ENCODE data around the gene SKIDA1. TPM values are rescaled to one million over a fixed set of nuclear protein-coding genes. Genes with fewer than 3 reads are reported as not detected.
A peak's percentile ranks its signal among the peaks of the same experiment; 100 is the strongest.

SKIDA1 gene
- total RNA-seq, 3 donors from 2014 or later (not counting 1 experiment from before 2014, with no cell fraction given): not detected

DNA sequence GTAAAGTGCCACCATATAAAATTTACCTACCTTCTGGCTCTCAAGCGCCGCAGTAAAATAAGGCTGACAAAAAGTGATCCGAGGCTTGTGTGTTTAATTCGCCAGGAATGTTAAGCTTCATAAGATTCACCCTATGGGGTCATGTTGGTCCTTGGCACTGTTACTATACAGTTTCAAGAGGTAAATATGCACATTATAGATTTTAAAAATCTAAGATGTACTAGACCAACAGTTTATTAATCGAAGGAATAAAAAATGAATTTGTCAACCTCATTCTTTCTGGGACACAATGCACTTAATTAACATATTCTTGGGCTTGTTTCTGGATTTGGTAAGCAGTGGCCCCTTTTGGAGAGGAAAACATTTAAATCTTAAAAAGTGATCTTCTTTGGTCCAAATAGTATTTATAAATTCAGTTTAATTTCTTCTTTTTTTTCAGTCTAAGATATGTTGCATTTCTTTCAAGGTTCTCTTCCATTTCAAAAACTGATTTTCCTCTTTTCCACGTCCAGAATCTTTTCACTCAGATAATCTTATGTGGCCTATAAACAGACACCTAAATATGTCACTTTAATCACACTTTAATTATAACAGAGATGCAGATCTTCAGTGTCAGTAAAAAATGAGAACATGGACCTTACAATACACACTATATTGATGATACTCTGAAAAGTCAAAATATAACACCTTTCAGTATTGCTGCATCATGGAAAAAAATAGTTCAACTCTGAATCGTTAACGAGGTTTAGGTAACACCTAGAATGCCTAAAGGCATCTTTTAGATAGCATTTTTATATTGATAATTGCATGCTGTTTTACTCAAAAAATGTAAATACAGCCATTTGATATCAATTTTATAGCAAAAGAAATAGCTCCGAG is 3.8 kb upstream of the SKIDA1 start:
- TF ChIP-seq, protein P1, sequence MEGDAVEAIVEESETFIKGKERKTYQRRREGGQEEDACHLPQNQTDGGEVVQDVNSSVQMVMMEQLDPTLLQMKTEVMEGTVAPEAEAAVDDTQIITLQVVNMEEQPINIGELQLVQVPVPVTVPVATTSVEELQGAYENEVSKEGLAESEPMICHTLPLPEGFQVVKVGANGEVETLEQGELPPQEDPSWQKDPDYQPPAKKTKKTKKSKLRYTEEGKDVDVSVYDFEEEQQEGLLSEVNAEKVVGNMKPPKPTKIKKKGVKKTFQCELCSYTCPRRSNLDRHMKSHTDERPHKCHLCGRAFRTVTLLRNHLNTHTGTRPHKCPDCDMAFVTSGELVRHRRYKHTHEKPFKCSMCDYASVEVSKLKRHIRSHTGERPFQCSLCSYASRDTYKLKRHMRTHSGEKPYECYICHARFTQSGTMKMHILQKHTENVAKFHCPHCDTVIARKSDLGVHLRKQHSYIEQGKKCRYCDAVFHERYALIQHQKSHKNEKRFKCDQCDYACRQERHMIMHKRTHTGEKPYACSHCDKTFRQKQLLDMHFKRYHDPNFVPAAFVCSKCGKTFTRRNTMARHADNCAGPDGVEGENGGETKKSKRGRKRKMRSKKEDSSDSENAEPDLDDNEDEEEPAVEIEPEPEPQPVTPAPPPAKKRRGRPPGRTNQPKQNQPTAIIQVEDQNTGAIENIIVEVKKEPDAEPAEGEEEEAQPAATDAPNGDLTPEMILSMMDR (IDR thresholded peaks at IDR 0.05): no peak
- WGBS (ENCODE audit: insufficient coverage): 91% methylated on average over 7 of the region's 9 CpGs
- ATAC-seq: no peak
- no peak overlapping the region for H3K27ac Mint-ChIP-seq
- Histone ChIP-seq H3K4me3 (ENCODE audit: low read length) (no peak overlapping the region), H3K4me1 (ENCODE audit: control insufficient read depth, insufficient read depth, low read length) (peaks cover 28% of the 10 kb centered on the region), H3K36me3 (ENCODE audit: control insufficient read depth, insufficient read depth, low read length) (no peaks in the 10 kb centered on the region), H3K27ac (ENCODE audit: low read length) (no peak overlapping the region), H3K27me3 (ENCODE audit: control insufficient read depth, insufficient read depth, low read length) (peaks cover 23% of the 10 kb centered on the region), H3K9me3 (ENCODE audit: control insufficient read depth, insufficient read depth, low read length) (no peaks in the 10 kb centered on the region)
- H3K36me3 Mint-ChIP-seq: peaks cover 5% of the 10 kb centered on the region
- H3K9me3 Mint-ChIP-seq: no peaks in the 10 kb centered on the region
- DNase-seq: no peak
- peaks cover 30 to 32% of the 10 kb centered on the region in 2 donors for H3K4me1 Mint-ChIP-seq
- intact Hi-C loops (cut with micrococcal nuclease): no loop called here
- H3K27me3 Mint-ChIP-seq (ENCODE audit: low read depth in 2 of 2): peaks cover 24 to 47% of the 10 kb centered on the region in 2 donors
- H3K4me3 Mint-ChIP-seq: peak overlapping the region; percentile 3

DNA sequence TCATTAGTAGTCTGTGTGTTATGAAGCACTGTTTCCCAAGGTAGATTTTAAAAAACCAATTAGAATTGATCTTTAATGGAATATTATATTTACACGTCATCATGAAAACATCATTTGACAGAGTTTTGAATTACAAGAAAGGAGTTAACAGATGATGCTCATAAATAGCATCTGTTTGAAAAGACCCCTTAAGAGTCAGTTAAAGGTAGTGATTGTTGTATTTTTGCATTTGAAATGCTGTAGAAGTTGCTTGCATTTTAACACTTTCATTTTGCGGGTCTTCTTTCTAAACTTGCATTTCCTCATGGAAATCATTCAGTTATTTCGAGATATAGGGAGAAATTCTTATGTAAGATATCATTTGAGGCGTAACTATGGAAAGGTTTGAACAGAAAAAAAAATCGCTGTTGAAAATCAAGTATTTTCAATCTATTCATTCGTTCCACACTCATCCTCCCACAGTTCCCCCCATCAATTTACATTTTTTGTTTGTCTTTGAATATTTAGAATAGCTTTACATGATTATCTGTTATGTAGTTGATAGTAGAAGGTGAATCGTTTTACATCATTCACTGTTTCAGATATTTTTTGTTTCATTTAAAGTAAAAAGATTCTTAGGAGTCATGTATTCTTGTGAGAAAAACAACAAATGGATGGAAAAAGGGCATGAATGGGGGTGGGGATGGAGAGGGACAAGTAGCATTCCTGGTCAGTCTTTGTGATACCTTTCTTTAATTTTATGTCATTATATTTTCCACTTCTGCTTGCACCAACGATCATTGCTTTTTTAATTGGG is 3.0 kb upstream of the SKIDA1 start:
- WGBS (ENCODE audit: insufficient coverage): 71% methylated on average over 1 of the region's 8 CpGs
- Histone ChIP-seq H3K9me3 (ENCODE audit: control insufficient read depth, insufficient read depth, low read length) (no peaks in the 10 kb centered on the region), H3K27ac (ENCODE audit: low read length) (no peak overlapping the region), H3K36me3 (ENCODE audit: control insufficient read depth, insufficient read depth, low read length) (no peaks in the 10 kb centered on the region), H3K27me3 (ENCODE audit: control insufficient read depth, insufficient read depth, low read length) (peaks cover 26% of the 10 kb centered on the region), H3K4me3 (ENCODE audit: low read length) (no peak overlapping the region), H3K4me1 (ENCODE audit: control insufficient read depth, insufficient read depth, low read length) (peaks cover 27% of the 10 kb centered on the region)
- TF ChIP-seq, protein P1 (IDR thresholded peaks at IDR 0.05): no peak
- DNase-seq (no peak), ATAC-seq (no peak)
- Mint-ChIP-seq H3K27me3 (ENCODE audit: low read depth in 2 of 2) (peaks cover 31 to 55% of the 10 kb centered on the region in 2 donors), H3K4me3 (peak overlapping the region; percentile 45), H3K9me3 (no peaks in the 10 kb centered on the region), H3K36me3 (peaks cover 5% of the 10 kb centered on the region), H3K4me1 (peaks cover 28 to 30% of the 10 kb centered on the region in 2 donors), H3K27ac (no peak overlapping the region)
- intact Hi-C loops (cut with micrococcal nuclease): no loop called here

DNA sequence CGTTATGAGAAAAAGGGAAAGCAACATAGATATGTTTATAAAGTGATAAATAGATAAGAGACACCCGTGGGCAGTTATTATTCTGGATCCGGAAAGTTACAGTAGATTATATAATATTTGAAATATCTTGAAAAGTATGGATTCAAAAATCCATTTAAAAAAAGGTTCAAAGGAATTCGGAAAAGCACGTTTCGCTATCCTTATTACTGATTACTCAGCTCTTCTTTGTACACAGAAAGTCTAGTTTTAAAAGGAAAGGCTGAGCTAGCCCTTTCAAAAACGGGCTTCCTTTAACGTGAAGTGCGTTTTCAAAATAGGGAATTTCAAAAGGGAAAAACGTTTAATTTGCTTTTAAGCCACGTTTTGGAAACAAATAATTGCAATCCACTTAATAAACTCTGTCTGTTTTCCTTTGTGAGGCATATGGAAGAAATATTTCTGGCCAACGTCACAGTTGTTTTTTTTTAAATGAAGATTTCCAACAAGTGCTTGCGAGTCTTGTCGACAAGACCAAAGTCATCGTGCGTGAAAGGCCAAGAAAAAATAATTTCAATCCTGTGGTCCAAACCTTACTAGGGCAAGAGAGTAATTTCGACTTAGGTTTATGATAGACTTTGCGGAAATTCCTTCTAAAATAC is 2.2 kb upstream of the SKIDA1 start:
- Histone ChIP-seq H3K27ac (ENCODE audit: low read length) (peak overlapping the region; percentile 38), H3K36me3 (ENCODE audit: control insufficient read depth, insufficient read depth, low read length) (no peaks in the 10 kb centered on the region), H3K9me3 (ENCODE audit: control insufficient read depth, insufficient read depth, low read length) (no peaks in the 10 kb centered on the region), H3K4me1 (ENCODE audit: control insufficient read depth, insufficient read depth, low read length) (peaks cover 23% of the 10 kb centered on the region), H3K4me3 (ENCODE audit: low read length) (peak overlapping the region; percentile 40), H3K27me3 (ENCODE audit: control insufficient read depth, insufficient read depth, low read length) (peaks cover 26% of the 10 kb centered on the region)
- 24% methylated on average over 11 of the region's 18 CpGs for WGBS (ENCODE audit: insufficient coverage)
- H3K27me3 Mint-ChIP-seq (ENCODE audit: low read depth in 2 of 2): peaks cover 36 to 62% of the 10 kb centered on the region in 2 donors
- H3K9me3 Mint-ChIP-seq: no peaks in the 10 kb centered on the region
- intact Hi-C loops (cut with micrococcal nuclease): no loop called here
- DNase-seq (no peak), ATAC-seq (no peak)
- H3K36me3 Mint-ChIP-seq: peaks cover 5% of the 10 kb centered on the region
- H3K4me1 Mint-ChIP-seq: peaks cover 21 to 26% of the 10 kb centered on the region in 2 donors
- TF ChIP-seq, protein P1 (IDR thresholded peaks at IDR 0.05): no peak
- H3K4me3 Mint-ChIP-seq: peak overlapping the region; percentile 74
- peak overlapping the region in 1 of 2 donors; percentile 89 for H3K27ac Mint-ChIP-seq
